MM.1S (cell line): ENCODE data around the gene PLA2G4F.

Experiments used
- EZH2 ChIP-seq: fragments of 300-600 bp; sonication (generic); optimal IDR thresholded peaks from 2 replicates; pipeline ENCODE3; 2017; ENCODE audit warnings: low read depth, mild to moderate bottlenecking, antibody characterized with exemption, low read length, mixed read lengths
- EZH2phosphoT487 ChIP-seq: fragments of 300-600 bp; sonication (generic); IDR thresholded peaks from 2 replicates; pipeline ENCODE4 v1.6.1; 2018; ENCODE audit warnings: antibody characterized with exemption, low read length
- TF ChIP-seq, protein P1 (sequence below): fragments of 300-600 bp; sonication (generic); IDR thresholded peaks from 2 replicates; pipeline ENCODE4 v1.5.1; 2016; ENCODE audit warnings: antibody characterized with exemption, low read length, mixed read lengths

DNA sequence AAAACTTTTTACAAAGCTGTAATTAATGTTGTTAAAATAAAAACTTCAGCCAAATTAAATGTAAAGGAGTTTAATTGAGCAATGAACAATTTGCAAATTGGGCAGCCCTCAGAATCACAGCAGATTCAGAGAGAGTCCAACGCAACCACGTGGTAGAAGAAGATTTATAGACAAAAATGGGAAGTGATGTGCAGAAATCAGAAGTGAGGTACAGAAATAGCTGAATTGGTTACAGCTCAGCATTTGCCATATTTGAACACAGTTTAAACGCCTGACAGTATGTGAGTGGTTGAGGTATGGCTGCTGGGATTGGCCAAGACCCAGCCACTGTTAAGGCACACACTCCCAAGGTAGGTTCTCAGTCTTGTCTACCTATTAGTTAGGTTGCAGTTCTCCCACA, 47.6 kb downstream of the PLA2G4F start:
- TF ChIP-seq, protein P1, sequence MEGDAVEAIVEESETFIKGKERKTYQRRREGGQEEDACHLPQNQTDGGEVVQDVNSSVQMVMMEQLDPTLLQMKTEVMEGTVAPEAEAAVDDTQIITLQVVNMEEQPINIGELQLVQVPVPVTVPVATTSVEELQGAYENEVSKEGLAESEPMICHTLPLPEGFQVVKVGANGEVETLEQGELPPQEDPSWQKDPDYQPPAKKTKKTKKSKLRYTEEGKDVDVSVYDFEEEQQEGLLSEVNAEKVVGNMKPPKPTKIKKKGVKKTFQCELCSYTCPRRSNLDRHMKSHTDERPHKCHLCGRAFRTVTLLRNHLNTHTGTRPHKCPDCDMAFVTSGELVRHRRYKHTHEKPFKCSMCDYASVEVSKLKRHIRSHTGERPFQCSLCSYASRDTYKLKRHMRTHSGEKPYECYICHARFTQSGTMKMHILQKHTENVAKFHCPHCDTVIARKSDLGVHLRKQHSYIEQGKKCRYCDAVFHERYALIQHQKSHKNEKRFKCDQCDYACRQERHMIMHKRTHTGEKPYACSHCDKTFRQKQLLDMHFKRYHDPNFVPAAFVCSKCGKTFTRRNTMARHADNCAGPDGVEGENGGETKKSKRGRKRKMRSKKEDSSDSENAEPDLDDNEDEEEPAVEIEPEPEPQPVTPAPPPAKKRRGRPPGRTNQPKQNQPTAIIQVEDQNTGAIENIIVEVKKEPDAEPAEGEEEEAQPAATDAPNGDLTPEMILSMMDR = no peak
- TF ChIP-seq EZH2phosphoT487 (no peak), EZH2 (no peak)
